Breast epithelium (tissue), 4 donors: ENCODE data around the gene CFAP97D2. TPM values are rescaled to one million over a fixed set of nuclear protein-coding genes. Genes with fewer than 3 reads are reported as not detected.

ENCODE experiments used
- DNase-seq, 2 donors: peaks; one replicate each; pipeline ENCODE4 v3.0.0-alpha.2; 2019; ENCODE audit warnings: low spot score in 2 of 2
- H3K27ac ChIP-seq, 2 donors: fragments of 200-600 bp; sonication (generic) in 1 of 2; one replicate each; pipeline ENCODE4 v1.5.1; 2016 to 2019; ENCODE audit warnings: mild to moderate bottlenecking in 1 of 2
- H3K27me3 ChIP-seq, 2 donors: fragments of 200-600 bp; sonication (generic) in 1 of 2; one replicate each; pipeline versions ENCODE4 v1.5.1 to v1.6.0; 2017 to 2019; ENCODE audit warnings: control low read depth in 1 of 2, mild to moderate bottlenecking in 1 of 2
- H3K36me3 ChIP-seq: fragments of 200-600 bp; one replicate; pipeline ENCODE4 v1.5.1; 2019
- H3K4me1 ChIP-seq, 2 donors: fragments of 200-600 bp; sonication (generic); one replicate each; pipeline ENCODE4 v1.5.1; 2016 to 2019; ENCODE audit warnings: control low read depth in 1 of 2
- H3K4me3 ChIP-seq, 3 donors: fragments of 200-600 bp; sonication (generic); 1 replicate in 2 of 3; 2 replicates in 1 of 3; pipeline ENCODE4 v1.5.1; 2016 to 2019; ENCODE audit warnings: mild to moderate bottlenecking in 3 of 3, moderate library complexity in 2 of 3
- H3K9me3 ChIP-seq, 2 donors: fragments of 200-600 bp; sonication (generic) in 1 of 2; one replicate each; pipeline ENCODE4 v1.5.1; 2016 to 2019; ENCODE audit warnings: control low read depth in 1 of 2
- POLR2A ChIP-seq: fragments of 450-650 bp; IDR thresholded peaks from one replicate; pipeline ENCODE4 v1.6.1; 2016; ENCODE audit warnings: antibody characterized with exemption, mild to moderate bottlenecking, moderate library complexity
- POLR2AphosphoS5 ChIP-seq, 3 donors: sonication (generic); formaldehyde crosslinking; IDR thresholded peaks; one replicate each; pipeline ENCODE4 v1.6.1; 2017; ENCODE audit warnings: antibody characterized with exemption in 3 of 3
- intact Hi-C: fragments of 100-400 bp; cut with DNase I; formaldehyde crosslinking; loops from one replicate; pipeline ENCODE4 v1.15.1; 2023; ENCODE audit warnings: low total_unique reads
- total RNA-seq, 3 donors: library from RNA; depleted of rRNA; stranded (reverse); fragments of >200 nt; gene quantifications; one replicate each; pipeline ENCODE4 v1.1.0, GENCODE V29; 2016
- TF ChIP-seq, protein P1 (sequence below), 3 donors: fragments of 450-650 bp; IDR thresholded peaks; one replicate each; pipeline ENCODE4 v1.5.1; 2016 to 2017; ENCODE audit warnings: antibody characterized with exemption in 3 of 3, mild to moderate bottlenecking in 3 of 3, moderate library complexity in 3 of 3

The CFAP97D2 gene
- total RNA-seq, 3 donors from 2014 or later: not detected

DNA sequence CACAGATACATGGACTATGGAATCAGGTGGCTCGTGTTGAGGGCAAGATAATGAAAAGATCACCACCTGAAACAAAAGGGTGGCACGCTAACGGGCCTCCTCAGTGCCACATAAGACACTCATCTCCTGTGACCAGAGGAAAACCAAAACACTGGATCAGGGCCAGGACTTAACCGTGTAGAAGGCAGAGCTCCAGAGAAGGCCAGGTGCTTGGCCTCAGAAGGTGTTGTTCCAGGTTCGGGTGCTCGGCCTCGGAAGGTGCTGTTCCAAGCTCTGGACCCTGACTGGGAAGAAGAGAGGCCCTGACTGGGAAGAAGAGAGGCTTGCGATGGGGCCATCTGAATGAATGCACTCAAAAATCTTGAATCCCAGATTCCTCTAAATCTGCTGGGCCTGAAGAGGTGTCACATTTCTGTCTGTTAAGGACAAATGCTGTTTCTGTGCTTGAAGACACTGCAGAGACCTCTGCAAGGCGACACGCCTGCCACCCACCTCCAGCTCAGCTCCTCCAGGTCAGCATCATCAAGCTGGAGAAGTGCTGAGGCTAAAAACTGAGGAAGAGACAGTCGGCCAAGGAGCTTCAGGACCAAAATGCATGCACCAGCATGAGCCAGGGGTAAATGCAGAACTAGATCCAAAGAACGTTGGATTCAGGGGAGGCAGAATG is 44.0 kb upstream of the CFAP97D2 start:
- intact Hi-C loops: no loop called here
- TF ChIP-seq POLR2AphosphoS5 (IDR thresholded peaks at IDR 0.05) (no peak), POLR2A (no peak)
- TF ChIP-seq, protein P1, sequence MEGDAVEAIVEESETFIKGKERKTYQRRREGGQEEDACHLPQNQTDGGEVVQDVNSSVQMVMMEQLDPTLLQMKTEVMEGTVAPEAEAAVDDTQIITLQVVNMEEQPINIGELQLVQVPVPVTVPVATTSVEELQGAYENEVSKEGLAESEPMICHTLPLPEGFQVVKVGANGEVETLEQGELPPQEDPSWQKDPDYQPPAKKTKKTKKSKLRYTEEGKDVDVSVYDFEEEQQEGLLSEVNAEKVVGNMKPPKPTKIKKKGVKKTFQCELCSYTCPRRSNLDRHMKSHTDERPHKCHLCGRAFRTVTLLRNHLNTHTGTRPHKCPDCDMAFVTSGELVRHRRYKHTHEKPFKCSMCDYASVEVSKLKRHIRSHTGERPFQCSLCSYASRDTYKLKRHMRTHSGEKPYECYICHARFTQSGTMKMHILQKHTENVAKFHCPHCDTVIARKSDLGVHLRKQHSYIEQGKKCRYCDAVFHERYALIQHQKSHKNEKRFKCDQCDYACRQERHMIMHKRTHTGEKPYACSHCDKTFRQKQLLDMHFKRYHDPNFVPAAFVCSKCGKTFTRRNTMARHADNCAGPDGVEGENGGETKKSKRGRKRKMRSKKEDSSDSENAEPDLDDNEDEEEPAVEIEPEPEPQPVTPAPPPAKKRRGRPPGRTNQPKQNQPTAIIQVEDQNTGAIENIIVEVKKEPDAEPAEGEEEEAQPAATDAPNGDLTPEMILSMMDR (IDR thresholded peaks at IDR 0.05): no peak
- DNase-seq: no peak
- Histone ChIP-seq H3K27ac (no peak overlapping the region), H3K4me3 (no peak overlapping the region), H3K9me3 (no peaks in the 10 kb centered on the region), H3K4me1 (peaks cover 6 to 8% of the 10 kb centered on the region in 2 donors), H3K36me3 (no peaks in the 10 kb centered on the region), H3K27me3 (no peaks in the 10 kb centered on the region)

DNA sequence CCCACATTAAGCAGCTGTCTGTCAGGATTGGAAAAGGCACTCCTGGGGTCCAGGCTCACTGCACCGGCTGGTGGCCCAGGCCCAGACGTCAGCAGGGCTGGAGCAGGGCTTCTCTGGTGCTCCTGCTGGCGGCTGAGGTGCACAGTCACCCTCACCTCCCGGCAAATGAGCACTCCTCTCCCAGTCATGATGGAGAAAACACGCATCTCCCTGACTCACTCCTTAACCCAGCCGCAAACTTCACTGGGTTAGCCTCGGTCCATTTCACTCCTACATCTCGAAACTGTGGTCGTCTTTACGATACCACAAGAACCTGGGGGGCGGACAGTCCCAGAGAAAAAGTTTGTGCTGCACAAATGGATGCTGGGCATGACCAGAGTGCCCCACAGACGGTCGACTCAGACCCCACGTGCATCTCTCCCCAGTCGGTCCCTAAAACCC is 43.3 kb upstream of the CFAP97D2 start:
- H3K4me1 ChIP-seq: peaks cover 0 to 5% of the 10 kb centered on the region in 2 donors
- no peaks in the 10 kb centered on the region for H3K36me3 ChIP-seq
- intact Hi-C loops: no loop called here
- DNase-seq: no peak
- no peak overlapping the region for H3K4me3 ChIP-seq
- H3K27me3 ChIP-seq: no peaks in the 10 kb centered on the region
- TF ChIP-seq POLR2A: no peak
- TF ChIP-seq, protein P1 (IDR thresholded peaks at IDR 0.05): no peak
- TF ChIP-seq POLR2AphosphoS5 (IDR thresholded peaks at IDR 0.05): no peak
- H3K27ac ChIP-seq: no peak overlapping the region
- no peaks in the 10 kb centered on the region for H3K9me3 ChIP-seq

DNA sequence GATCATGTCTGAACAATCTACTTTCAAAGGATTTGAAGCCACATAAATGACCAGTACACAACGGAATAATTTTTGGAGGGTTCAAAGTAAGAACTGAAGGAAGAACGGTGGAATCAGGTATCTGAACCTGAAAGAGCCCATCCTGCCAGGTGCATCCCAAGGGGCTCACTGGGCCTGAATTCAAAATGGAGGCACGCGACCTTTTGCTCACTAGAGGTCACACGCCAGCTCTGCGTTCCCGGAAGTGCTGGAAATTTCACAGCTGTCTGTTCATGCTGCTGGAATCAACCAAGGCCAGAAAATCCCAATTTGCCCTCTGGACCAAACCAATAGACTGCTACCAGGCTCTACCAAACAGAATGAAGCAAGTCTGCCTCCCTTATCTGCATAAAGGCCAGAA is 42.5 kb upstream of the CFAP97D2 start:
- H3K9me3 ChIP-seq: no peaks in the 10 kb centered on the region
- TF ChIP-seq, protein P1 (IDR thresholded peaks at IDR 0.05): no peak
- TF ChIP-seq POLR2AphosphoS5 (IDR thresholded peaks at IDR 0.05) (no peak), POLR2A (no peak)
- H3K27ac ChIP-seq: no peak overlapping the region
- H3K36me3 ChIP-seq: no peaks in the 10 kb centered on the region
- no peak for DNase-seq
- no peaks in the 10 kb centered on the region for H3K27me3 ChIP-seq
- intact Hi-C loops: no loop called here
- H3K4me3 ChIP-seq: no peak overlapping the region
- H3K4me1 ChIP-seq: peaks cover 0 to 3% of the 10 kb centered on the region in 2 donors

DNA sequence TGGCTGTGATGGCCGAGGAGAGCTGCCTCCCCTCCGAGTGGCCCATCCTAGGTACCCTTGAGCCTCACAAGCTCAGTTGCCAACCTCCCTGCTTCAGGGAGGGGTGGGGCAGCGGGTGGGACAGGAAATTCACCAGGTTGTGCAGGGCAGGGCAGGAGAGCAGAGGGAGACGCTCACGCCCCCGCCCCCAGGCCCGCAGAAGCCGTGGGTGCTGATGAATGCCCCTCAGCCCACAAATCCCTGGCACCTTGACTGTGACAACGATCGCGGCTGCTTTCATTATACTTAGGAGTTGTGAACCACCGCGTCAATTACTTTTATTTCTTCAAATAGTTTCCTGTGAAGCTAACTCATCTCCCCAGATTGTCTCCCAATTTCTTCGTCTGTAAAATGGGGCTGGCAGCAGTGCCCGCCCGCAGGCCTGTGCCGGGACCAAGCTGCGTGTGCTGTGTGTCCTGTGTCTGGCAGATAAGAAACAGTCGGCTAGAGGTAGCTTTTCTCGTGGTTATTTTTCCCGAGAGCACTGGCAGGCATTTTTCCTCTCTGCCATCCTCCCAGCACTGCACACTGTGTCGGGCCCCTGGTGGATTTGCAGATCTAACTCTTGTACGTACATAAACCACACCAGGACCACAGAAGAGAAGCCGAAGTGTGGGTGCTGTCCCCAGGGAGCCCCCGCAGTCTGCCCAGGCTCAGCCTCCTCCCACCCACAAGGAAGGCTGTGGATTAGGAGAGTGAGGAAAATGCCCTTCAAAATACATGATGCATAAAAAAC is 38.7 kb upstream of the CFAP97D2 start:
- intact Hi-C loops: no loop called here
- TF ChIP-seq POLR2A: no peak
- TF ChIP-seq POLR2AphosphoS5 (IDR thresholded peaks at IDR 0.05): no peak
- TF ChIP-seq, protein P1 (IDR thresholded peaks at IDR 0.05): no peak
- H3K36me3 ChIP-seq: no peaks in the 10 kb centered on the region
- peak overlapping the region in 2 of 3 donors; percentile 22 to 46 for H3K4me3 ChIP-seq
- H3K9me3 ChIP-seq: no peaks in the 10 kb centered on the region
- H3K27me3 ChIP-seq: no peaks in the 10 kb centered on the region
- H3K27ac ChIP-seq: no peak overlapping the region
- no peak for DNase-seq
- H3K4me1 ChIP-seq: no peaks in the 10 kb centered on the region

DNA sequence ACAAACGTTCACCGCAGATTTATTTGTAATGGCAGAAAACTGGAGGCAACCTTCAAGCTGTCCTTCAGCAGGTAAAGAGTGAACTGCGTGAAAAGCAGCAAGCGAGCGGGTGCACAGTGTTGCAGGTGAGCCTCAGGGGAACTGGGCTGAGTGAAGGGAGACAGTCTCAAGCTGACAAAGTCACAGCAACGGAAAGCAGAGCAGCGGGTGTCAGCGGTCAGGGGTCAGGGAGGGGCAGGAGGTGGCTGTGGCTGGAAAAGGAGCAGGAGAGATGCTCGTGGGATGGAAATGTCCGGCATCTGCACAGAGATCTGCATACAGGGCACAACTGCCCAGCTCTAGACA is 38.2 kb upstream of the CFAP97D2 start:
- intact Hi-C loops: no loop called here
- Histone ChIP-seq H3K27ac (no peak overlapping the region), H3K36me3 (no peaks in the 10 kb centered on the region)

More for the DNA sequence above, 38.2 kb upstream of the CFAP97D2 start:
- TF ChIP-seq, protein P1 (IDR thresholded peaks at IDR 0.05): no peak
- no peak for TF ChIP-seq POLR2AphosphoS5 (IDR thresholded peaks at IDR 0.05)
- TF ChIP-seq POLR2A: no peak
- no peak for DNase-seq
- H3K9me3 ChIP-seq: no peaks in the 10 kb centered on the region
- H3K4me3 ChIP-seq: no peak overlapping the region
- H3K4me1 ChIP-seq: no peaks in the 10 kb centered on the region
- no peaks in the 10 kb centered on the region for H3K27me3 ChIP-seq
